SK-N-SH (cell line): ENCODE data around the gene THAP7. TPM values are rescaled to one million over a fixed set of nuclear protein-coding genes. Genes with fewer than 3 reads are reported as not detected.

Source experiments
- CTCF ChIA-PET: fragments of 300-600, 350-600 bp; formaldehyde crosslinking; extraction: SDS; loops from one replicate; lab custom pipeline; 2021; lab: Yijun Ruan, JAX
- POLR2A ChIA-PET: fragments of 350-600 bp; sonication (Branson Sonifier 250); formaldehyde crosslinking; extraction: SDS; loops from one replicate; lab custom pipeline; 2020; ENCODE audit warnings: antibody characterized with exemption, inconsistent platforms; lab: Yijun Ruan, JAX
- DNase-seq: peaks from one replicate; pipeline ENCODE4 v3.0.0; 2012
- H2AFZ ChIP-seq: fragments of 200-600 bp; sonication (generic); 2 replicates; pipeline ENCODE4 v1.8.1; 2016; ENCODE audit warnings: antibody characterized with exemption, mild to moderate bottlenecking, low read depth
- H3F3A ChIP-seq: fragments of 200-600 bp; sonication (generic); replicated peaks from 2 replicates; pipeline ENCODE3; 2016; ENCODE audit warnings: antibody characterized with exemption, mild to moderate bottlenecking; ENCODE audit not compliant: insufficient read depth
- H3K27ac ChIP-seq, 2 experiments: fragments of 200-500 bp in 1 of 2; fragments of 200-600 bp in 1 of 2; sonication (Bioruptor generic) in 1 of 2; sonication (generic), shearing (Covaris generic) in 1 of 2; 2 replicates each; pipeline versions ENCODE4 v1.5.1 to v1.6.1; 2014 to 2016; ENCODE audit warnings: low read depth in 2 of 2, inconsistent platforms in 1 of 2, low read length in 1 of 2, mild to moderate bottlenecking in 1 of 2, mixed read lengths in 1 of 2
- H3K27me3 ChIP-seq: fragments of 200-600 bp; sonication (generic), shearing (Covaris generic); 2 replicates; pipeline ENCODE4 v1.6.1; 2016; ENCODE audit warnings: mixed run types; ENCODE audit not compliant: insufficient read depth
- H3K36me3 ChIP-seq, 2 experiments: fragments of 200-500 bp in 1 of 2; fragments of 200-600 bp in 1 of 2; sonication (Bioruptor generic) in 1 of 2; sonication (generic) in 1 of 2; replicated peaks in 1 of 2; 2 replicates each; pipeline versions ENCODE3 to v1.5.1; 2014 to 2016; ENCODE audit warnings: low read length in 1 of 2, mild to moderate bottlenecking in 1 of 2; ENCODE audit not compliant: insufficient read depth in 2 of 2, control insufficient read depth in 1 of 2
- H3K4me1 ChIP-seq, 2 experiments: fragments of 200-500 bp in 1 of 2; fragments of 200-600 bp in 1 of 2; sonication (Bioruptor generic) in 1 of 2; sonication (generic), shearing (Covaris generic) in 1 of 2; 2 replicates each; pipeline versions ENCODE4 v1.5.1 to v1.6.1; 2014 to 2016; ENCODE audit warnings: low read depth in 1 of 2, low read length in 1 of 2, mixed run types in 1 of 2; ENCODE audit not compliant: insufficient read depth in 2 of 2, control insufficient read depth in 1 of 2
- H3K4me2 ChIP-seq: fragments of 200-600 bp; sonication (generic), shearing (Covaris generic); 2 replicates; pipeline ENCODE4 v1.6.1; 2017; ENCODE audit warnings: mixed run types
- H3K4me3 ChIP-seq, 2 experiments: fragments of 200-500 bp in 1 of 2; fragments of 200-600 bp in 1 of 2; sonication (Bioruptor generic) in 1 of 2; sonication (generic), shearing (Covaris generic) in 1 of 2; 2 replicates each; pipeline versions ENCODE4 v1.5.1 to v1.8.1; 2014 to 2016; ENCODE audit warnings: low read depth in 2 of 2, inconsistent platforms in 1 of 2, low read length in 1 of 2, mild to moderate bottlenecking in 1 of 2, mixed read lengths in 1 of 2, moderate library complexity in 1 of 2
- H3K79me2 ChIP-seq: fragments of 200-600 bp; sonication (generic); 2 replicates; pipeline ENCODE4 v1.8.1; 2017; ENCODE audit warnings: mild to moderate bottlenecking; ENCODE audit not compliant: insufficient read depth
- H3K9ac ChIP-seq: fragments of 200-600 bp; sonication (generic); 2 replicates; pipeline ENCODE4 v1.6.1; 2017; ENCODE audit warnings: mixed run types
- H3K9me2 ChIP-seq: fragments of 200-600 bp; sonication (generic); 2 replicates; pipeline ENCODE4 v1.6.1; 2017; ENCODE audit warnings: mixed run types
- H3K9me3 ChIP-seq: fragments of 200-600 bp; sonication (generic); 2 replicates; pipeline ENCODE4 v1.6.1; 2017; ENCODE audit warnings: mixed run types, mild to moderate bottlenecking, moderate library complexity
- H4K20me1 ChIP-seq: fragments of 200-600 bp; sonication (generic); 2 replicates; pipeline ENCODE4 v1.6.1; 2017; ENCODE audit warnings: mild to moderate bottlenecking, mixed run types; ENCODE audit not compliant: insufficient read depth
- CHD2 ChIP-seq: fragments of 150-350 bp; IDR thresholded peaks from 2 replicates; pipeline ENCODE4 v1.6.1; 2018; ENCODE audit warnings: low read length; ENCODE audit not compliant: partially characterized antibody
- ELF1 ChIP-seq: IDR thresholded peaks from 2 replicates; pipeline ENCODE4 v1.4.0; 2012
- EP300 ChIP-seq, 2 experiments: IDR thresholded peaks; 2 replicates each; pipeline versions ENCODE4 v1.4.0 to v1.6.1; 2012; ENCODE audit warnings: borderline replicate concordance in 1 of 2, low read depth in 1 of 2, low read length in 1 of 2
- EZH2phosphoT487 ChIP-seq: fragments of 200-600 bp; sonication (generic); IDR thresholded peaks from 2 replicates; pipeline ENCODE4 v1.6.1; 2017; ENCODE audit warnings: low read depth, mixed run types, mild to moderate bottlenecking, antibody characterized with exemption, moderate library complexity, borderline replicate concordance
- FOSL2 ChIP-seq: IDR thresholded peaks from 2 replicates; pipeline ENCODE4 v1.4.0; 2012; ENCODE audit warnings: low read depth, mild to moderate bottlenecking, moderate library complexity, borderline replicate concordance
- FOXJ3 ChIP-seq: sonication (generic); formaldehyde crosslinking; IDR thresholded peaks from 2 replicates; pipeline ENCODE4 v1.5.1; 2020; ENCODE audit warnings: mild to moderate bottlenecking, missing genetic modification reagents
- FOXM1 ChIP-seq: IDR thresholded peaks from 2 replicates; pipeline ENCODE4 v1.4.0; 2012; ENCODE audit warnings: low read depth, mild to moderate bottlenecking
- GABPA ChIP-seq: IDR thresholded peaks from 2 replicates; pipeline ENCODE4 v1.4.0; 2012; ENCODE audit warnings: low read depth, mild to moderate bottlenecking
- JUND ChIP-seq: IDR thresholded peaks from 2 replicates; pipeline ENCODE4 v1.4.0; 2012
- RAD21 ChIP-seq: IDR thresholded peaks from 2 replicates; pipeline ENCODE4 v1.6.1; 2012; ENCODE audit warnings: mild to moderate bottlenecking, low read length
- SIN3A ChIP-seq: IDR thresholded peaks from 2 replicates; pipeline ENCODE4 v1.6.1; 2012; ENCODE audit warnings: low read depth, mild to moderate bottlenecking, low read length, moderate library complexity, borderline replicate concordance
- SMC3 ChIP-seq: IDR thresholded peaks from 2 replicates; pipeline ENCODE4 v1.6.1; 2012; ENCODE audit warnings: low read depth, low read length, improper control_type of control experiment
- TAF1 ChIP-seq: IDR thresholded peaks from 2 replicates; pipeline ENCODE4 v1.6.1; 2012; ENCODE audit warnings: low read depth, mild to moderate bottlenecking, low read length, moderate library complexity, borderline replicate concordance
- TEAD4 ChIP-seq: IDR thresholded peaks from 2 replicates; pipeline ENCODE4 v1.4.0; 2012; ENCODE audit warnings: mild to moderate bottlenecking, borderline replicate concordance; ENCODE audit not compliant: insufficient read depth
- ZBTB33 ChIP-seq: IDR thresholded peaks from 2 replicates; pipeline ENCODE4 v1.4.0; 2012; ENCODE audit warnings: low read depth, borderline replicate concordance
- WGBS: methylation state at CpG from one replicate; pipeline ENCODE4 v1.1.6; 2017; ENCODE audit warnings: low lambda C conversion rate; 5-methylcytosine and 5-hydroxymethylcytosine counted together
- polyA plus RNA-seq, 3 experiments: library from polyadenylated mRNA; depleted of rRNA; stranded (reverse); fragments of >200 nt; gene quantifications; 2 replicates each; pipeline ENCODE4 v1.2.3, GENCODE V29; 2012
- TF ChIP-seq, protein P1 (sequence below): IDR thresholded peaks from 2 replicates; pipeline ENCODE4 v1.6.1; 2012; ENCODE audit warnings: mild to moderate bottlenecking, low read depth, low read length, moderate library complexity

THAP7 gene
- polyA plus RNA-seq, 1 of the 3 experiments (the other 2 are of a cell fraction): 32.0 TPM

GRCh38 chr22:21034989-21035388 is 33.1 kb upstream of the THAP7 start:
- no peaks in the 10 kb centered on the region for H3K27me3 ChIP-seq
- H3K27ac ChIP-seq: no peak overlapping the region
- no peak for TF ChIP-seq EP300 (IDR thresholded peaks at IDR 0.05; ENCODE audit: borderline replicate concordance in 1 of 2, low read depth in 1 of 2, low read length in 1 of 2)
- no peak for TF ChIP-seq SMC3
- TF ChIP-seq RAD21: no peak
- no peak for TF ChIP-seq SIN3A
- TF ChIP-seq TEAD4: no peak
- no peak for TF ChIP-seq ZBTB33
- no peak for TF ChIP-seq FOXJ3 (CRISPR knock-in tag)
- no peak for TF ChIP-seq TAF1
- no peak for TF ChIP-seq EZH2phosphoT487
- TF ChIP-seq ELF1: no peak
- TF ChIP-seq FOXM1: no peak
- no peak for TF ChIP-seq JUND
- TF ChIP-seq, protein P1, sequence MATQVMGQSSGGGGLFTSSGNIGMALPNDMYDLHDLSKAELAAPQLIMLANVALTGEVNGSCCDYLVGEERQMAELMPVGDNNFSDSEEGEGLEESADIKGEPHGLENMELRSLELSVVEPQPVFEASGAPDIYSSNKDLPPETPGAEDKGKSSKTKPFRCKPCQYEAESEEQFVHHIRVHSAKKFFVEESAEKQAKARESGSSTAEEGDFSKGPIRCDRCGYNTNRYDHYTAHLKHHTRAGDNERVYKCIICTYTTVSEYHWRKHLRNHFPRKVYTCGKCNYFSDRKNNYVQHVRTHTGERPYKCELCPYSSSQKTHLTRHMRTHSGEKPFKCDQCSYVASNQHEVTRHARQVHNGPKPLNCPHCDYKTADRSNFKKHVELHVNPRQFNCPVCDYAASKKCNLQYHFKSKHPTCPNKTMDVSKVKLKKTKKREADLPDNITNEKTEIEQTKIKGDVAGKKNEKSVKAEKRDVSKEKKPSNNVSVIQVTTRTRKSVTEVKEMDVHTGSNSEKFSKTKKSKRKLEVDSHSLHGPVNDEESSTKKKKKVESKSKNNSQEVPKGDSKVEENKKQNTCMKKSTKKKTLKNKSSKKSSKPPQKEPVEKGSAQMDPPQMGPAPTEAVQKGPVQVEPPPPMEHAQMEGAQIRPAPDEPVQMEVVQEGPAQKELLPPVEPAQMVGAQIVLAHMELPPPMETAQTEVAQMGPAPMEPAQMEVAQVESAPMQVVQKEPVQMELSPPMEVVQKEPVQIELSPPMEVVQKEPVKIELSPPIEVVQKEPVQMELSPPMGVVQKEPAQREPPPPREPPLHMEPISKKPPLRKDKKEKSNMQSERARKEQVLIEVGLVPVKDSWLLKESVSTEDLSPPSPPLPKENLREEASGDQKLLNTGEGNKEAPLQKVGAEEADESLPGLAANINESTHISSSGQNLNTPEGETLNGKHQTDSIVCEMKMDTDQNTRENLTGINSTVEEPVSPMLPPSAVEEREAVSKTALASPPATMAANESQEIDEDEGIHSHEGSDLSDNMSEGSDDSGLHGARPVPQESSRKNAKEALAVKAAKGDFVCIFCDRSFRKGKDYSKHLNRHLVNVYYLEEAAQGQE: no peak
- no peak for TF ChIP-seq CHD2
- TF ChIP-seq FOSL2: no peak
- no peak for TF ChIP-seq GABPA
- H3K4me2 ChIP-seq: no peak overlapping the region
- H3K4me1 ChIP-seq: peaks cover 3 to 8% of the 10 kb centered on the region in 2 experiments; a peak in 2 of 4 replicates
- H3F3A ChIP-seq: peaks cover 11% of the 10 kb centered on the region
- H4K20me1 ChIP-seq: no peaks in the 10 kb centered on the region
- H3K9me2 ChIP-seq: no peaks in the 10 kb centered on the region
- H3K79me2 ChIP-seq: no peaks in the 10 kb centered on the region
- no peak overlapping the region for H2AFZ ChIP-seq
- no peaks in the 10 kb centered on the region for H3K9me3 ChIP-seq
- no peaks in the 10 kb centered on the region for H3K36me3 ChIP-seq
- H3K4me3 ChIP-seq: no peak overlapping the region
- no peak overlapping the region for H3K9ac ChIP-seq
- 90% methylated on average over 3 of the region's 3 CpGs for WGBS
- CTCF ChIA-PET: no interaction called here
- DNase-seq: no peak
- POLR2A ChIA-PET: no interaction called here
